ELF-1 (cell line): ENCODE results near the gene KIRREL3.

ENCODE experiments used
- DNase-seq: peaks from one replicate; pipeline ENCODE4 v3.0.0-alpha.2; 2016; ENCODE audit warnings: low read depth, low spot score

KIRREL3 gene

DNA sequence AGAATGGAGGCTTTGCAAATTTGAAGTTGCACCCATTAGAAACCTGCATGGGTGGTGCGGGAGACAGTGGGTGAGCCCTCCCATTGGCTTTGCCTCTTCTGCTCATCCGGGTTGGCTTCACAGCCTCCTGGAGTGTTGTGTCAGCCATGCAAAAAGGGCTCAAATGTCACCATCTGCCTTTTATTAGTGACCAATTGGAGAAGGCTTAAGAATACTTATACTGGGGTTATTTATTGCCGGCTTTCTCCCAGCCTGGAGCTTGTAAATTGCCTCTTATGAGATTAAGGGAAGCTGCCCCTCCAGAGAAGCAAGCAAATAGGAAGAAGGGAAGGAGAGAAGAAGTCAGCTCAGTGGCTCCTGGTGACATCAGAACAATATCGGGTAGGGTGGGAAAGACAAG is 462.5 kb downstream of the KIRREL3 start:
- DNase-seq = no peak

DNA sequence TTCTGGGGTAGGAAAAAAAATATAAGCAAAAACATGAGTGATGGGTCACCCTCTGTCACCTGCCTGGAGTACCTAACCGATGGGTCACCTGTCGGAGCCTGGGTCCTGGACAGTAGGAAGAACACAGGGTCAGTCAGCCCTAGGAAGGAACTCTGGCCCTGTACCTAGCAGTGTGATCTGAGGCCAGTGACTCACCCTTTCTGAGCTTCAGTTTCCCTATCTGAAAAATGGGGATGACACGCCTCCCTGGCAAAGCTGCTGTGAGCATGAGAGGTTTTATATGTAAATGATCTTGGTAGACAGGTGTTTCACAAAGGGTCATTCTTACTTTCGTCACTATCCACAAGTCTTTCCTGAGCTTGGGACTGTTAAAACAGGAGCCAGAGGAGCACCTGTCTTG is 463.1 kb downstream of the KIRREL3 start:
- DNase-seq = no peak

DNA sequence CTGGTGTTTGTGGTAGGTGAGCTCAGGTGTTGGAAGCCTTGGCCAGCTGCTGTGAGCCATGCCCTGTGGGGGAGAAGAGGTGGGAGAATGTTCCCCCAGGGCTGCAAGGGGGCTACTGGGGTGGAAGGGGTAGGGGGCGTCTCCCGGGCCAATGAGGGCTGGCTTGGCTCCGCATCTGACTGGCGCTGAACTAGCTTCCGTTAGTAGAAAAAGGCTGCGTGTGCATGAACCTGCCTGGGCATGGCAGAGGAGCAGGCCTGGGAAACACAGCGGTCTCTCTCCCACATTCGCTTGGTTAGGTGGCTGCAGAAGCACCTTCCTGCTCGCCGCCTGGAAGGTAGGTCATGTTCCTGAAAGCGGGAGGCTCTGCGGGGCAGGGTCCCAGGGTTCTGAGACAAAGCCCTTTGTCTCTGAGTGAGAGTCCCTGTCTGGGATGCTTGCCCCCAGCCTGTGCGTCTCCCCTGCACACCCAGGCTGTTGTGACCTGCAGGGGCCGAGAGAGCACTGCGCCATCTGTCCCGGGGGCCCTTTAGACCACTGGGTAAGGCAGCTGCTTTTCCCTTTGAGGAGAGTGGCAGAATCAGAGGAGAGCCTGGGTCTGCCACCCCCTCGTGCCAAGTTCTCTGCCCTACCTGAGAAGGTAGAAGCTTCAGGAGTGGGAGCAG is 466.3 kb downstream of the KIRREL3 start:
- no peak for DNase-seq

DNA sequence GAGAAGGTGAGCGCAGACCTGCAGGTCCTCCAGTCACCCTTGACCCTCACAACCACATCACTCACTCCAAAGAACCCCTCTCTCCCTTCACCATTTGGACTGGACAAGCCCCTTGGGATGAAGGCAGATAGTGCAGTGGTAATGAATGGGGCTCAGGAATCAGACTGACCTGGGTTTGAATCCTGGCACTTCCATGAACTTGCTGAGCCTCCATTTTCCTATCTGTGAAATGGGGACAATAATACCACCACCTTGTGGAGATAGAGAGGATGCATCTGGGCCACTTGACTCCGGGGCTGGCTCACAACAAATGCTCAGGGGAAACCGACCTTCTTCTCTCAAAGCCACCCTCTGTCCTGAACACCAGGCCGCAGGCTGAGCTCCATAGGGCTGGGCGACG is 467.0 kb downstream of the KIRREL3 start:
- no peak for DNase-seq

DNA sequence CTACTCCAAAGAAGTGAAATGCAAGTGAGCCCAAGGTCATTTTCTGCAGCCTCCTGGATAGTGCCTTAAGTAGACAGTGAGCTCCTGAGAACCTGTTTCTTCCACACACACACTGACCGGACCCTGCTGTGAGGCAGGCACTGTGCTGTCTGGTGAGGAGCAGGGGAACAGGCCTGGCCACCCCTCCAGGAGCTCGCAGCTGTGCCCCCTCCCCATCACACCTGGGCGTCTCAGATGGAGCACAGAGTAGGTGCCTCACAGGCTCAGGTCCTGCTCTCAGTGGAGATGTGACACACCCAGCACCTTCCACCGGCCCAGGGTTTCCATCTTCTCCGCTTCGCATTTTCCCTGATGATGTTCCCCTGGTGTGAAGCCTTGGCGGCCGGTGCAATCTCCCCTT is 470.2 kb downstream of the KIRREL3 start:
- DNase-seq = no peak

DNA sequence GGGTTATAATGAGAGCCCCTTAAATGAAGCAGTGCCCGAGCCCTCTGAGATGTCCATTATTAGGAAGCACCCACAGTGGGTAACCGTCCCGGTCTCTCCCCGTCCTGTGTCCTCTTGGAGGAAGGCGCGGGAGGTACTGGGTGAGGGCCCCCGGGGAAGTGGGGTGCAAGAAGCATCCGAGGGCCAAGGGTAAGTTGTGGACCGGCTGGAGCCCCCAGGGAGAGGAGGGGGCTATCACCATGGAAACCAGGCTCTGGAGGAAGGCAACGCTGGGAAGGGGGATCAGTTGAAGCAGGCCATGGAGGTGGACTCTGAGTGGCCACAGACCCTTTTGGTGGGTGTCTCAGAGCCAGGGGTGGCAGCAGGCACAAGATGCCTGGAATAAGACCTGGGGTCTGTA is 471.5 kb downstream of the KIRREL3 start:
- no peak for DNase-seq

DNA sequence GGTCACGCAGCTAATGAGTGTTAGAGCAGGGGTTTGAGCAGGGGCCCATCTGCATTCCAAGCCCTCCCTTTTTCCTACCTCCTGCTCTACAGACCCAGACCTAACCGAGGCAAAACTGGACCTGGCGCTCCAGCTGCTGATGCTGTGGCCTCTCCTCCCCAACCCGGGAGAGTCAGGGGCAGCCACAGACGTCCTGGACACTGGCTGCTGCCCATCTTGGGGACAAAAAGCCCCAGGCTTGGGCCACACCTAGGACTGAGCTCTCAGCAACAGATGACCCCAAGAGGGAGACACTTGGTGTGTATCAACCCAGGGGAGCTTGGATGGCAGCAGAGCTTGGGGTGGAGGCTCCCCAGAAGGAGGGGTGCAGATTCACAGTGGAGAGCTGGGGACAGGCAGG is 472.5 kb downstream of the KIRREL3 start:
- no peak for DNase-seq

DNA sequence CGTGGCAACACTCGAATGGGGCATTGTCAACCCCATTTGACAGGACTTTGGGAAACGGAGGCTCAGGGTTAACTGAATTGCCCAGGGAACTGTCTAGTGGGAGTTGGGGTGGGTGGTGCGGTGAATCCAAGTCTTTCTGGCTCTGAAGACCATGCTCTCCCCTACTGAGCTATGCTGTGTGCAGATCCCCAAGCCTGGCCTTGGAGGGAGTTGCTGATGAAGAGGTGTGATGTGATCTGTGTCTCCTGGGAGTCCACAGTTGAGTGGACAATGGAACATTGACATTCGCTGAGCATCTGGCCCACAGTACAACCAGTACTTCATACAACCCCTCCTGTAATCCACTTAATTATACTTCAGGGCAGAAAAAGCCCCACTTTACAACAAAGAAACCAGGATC is 472.9 kb downstream of the KIRREL3 start:
- no peak for DNase-seq

DNA sequence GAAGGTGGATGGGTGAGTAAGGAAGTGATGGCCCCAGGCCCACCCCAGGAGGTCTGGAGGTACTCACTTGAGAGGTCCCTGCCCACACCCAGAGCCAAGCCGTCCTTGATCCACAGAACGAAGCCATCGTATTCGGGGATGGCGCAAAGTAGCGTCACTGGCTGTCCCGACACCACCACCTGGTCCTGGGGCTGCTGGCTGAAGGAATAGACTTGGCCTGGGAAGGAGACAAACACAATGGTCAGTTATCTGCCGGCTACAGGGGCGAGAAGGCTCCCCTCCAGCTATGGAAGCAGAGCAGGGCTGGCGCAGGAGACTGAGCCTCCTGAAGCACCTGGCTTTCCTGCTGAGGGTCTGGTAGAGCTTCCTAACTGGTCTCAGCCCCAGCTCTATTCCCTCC is 474.1 kb downstream of the KIRREL3 start:
- no peak for DNase-seq

DNA sequence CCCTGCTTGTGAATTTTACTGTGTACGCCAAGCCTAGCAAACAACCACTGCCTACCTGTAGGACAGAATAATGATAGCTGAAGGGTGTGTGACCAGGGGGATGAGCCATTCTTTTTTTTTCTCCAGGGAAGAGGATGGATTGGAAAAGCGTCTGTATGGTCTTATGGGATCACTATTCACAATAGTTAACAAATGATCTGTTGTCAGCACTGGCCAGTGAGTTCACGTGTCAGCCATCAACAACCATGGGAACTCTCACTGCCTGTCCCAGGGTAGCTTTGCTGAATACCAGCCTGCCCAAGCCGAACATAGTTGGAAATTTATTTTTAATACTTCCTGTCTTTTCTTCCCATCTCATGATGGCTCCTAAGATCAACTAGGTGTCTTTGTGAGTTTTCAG is 474.9 kb downstream of the KIRREL3 start:
- DNase-seq = no peak

DNA sequence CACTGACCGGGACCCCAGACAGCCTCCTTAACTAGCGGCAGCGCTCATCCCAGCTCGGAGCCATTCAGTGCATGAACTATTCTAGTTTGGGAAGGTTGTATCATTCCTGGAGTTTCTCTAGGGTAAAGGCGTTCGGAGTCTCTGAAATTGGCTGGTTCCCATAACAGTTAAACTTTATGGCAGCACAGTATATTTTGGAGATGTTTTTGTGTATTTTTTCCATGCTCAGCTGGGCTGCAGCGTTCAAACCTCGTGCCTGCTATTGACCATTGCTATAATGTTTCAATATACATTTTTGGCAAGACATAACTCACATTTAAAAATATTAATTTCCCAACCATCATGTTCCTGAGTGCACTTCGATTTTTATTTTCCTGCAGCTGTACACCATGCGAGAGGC is 475.4 kb downstream of the KIRREL3 start:
- no peak for DNase-seq

DNA sequence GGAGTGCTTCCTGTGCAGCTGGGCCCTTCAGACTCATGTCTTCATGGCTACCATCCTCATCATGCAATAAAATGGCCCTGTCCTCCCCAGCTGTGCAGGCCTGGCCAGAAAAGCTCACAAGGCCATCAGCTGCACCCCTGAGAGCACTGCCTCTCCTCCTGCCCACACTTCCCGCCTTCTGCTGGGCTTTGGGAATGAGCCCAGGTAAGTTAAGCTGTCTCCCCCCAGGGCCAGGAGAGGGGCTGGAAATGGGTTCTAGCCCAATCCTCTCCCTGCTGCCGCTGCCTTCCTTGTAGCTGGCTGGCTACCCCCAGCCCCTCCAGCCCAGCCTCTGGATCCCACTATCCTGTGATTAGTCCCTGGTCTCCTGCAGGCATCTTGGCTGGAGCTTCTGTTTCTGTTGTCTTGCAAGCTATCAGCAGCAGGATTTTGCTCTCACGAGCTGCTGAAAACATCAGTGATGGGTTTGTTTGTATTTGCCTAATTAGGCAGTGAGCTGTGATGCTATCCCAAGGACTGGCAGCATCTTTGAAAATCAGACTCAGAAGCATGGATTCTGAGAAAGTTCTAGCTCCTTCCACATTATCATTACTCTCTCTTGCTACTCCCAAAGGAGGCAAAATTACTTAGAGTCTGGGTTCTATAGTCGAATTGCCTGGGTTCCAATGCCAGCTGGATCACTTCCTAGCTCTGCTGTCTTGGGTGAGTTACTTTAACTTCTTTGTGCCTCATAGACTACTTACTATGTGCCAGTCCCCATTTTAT is 476.9 kb downstream of the KIRREL3 start:
- no peak for DNase-seq

DNA sequence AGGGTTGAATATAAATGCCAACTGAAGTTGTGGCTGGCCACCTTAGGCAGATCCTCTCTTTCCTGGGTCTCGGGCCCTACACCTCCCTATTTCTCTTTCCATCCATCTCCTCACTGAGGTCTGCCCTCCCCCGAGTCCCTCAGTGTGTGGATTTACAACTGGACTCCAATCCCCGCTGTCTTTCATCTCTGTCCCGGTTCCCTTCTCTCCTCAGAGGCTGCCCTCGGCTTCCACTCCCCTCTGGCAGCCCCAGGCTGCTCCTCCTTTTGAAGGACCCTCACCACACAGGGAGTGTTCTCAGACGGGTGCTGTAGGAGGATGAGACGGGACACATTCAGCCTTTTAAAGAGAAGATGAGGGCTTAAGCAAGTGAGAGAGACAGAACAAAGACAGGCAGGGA is 478.0 kb downstream of the KIRREL3 start:
- no peak for DNase-seq

DNA sequence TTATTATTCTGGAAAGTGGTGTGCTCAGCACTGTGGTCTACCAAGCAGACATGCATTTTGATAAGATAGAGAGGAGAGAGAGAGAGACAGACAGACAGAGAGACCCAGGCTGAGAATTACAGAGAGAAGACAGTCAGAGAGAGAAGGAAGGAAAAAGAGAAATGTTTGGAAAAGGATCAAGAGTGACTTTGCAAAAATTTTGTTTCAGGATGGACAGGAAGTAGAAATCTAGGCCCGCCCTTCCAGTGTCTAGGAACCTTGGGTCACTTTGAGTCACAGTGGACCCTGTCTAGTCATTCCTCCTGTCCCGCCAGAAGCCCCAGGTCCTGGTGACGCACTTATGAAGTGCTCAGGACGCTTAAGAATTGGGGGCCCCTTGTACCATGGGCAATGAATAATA is 478.4 kb downstream of the KIRREL3 start:
- DNase-seq = no peak

DNA sequence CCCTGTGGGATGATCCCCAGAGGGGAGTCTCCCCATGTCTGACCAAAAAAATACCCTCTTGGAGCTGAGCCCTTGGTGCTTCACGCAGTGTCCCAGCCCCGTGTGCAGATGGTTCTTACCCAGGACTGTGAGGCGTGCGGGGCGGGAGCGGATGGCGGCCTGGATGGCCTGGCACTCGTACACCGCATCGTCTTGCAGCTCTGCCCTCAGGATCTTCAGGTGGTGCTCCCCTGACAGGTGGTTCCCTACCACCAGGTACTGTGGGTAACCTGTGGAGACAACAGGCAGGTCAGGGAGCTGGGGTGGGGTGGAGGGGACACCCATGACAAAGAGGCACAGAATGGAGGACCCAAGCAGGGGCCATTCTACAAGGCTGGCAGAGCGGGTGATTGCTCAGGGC is 479.4 kb downstream of the KIRREL3 start:
- no peak for DNase-seq

DNA sequence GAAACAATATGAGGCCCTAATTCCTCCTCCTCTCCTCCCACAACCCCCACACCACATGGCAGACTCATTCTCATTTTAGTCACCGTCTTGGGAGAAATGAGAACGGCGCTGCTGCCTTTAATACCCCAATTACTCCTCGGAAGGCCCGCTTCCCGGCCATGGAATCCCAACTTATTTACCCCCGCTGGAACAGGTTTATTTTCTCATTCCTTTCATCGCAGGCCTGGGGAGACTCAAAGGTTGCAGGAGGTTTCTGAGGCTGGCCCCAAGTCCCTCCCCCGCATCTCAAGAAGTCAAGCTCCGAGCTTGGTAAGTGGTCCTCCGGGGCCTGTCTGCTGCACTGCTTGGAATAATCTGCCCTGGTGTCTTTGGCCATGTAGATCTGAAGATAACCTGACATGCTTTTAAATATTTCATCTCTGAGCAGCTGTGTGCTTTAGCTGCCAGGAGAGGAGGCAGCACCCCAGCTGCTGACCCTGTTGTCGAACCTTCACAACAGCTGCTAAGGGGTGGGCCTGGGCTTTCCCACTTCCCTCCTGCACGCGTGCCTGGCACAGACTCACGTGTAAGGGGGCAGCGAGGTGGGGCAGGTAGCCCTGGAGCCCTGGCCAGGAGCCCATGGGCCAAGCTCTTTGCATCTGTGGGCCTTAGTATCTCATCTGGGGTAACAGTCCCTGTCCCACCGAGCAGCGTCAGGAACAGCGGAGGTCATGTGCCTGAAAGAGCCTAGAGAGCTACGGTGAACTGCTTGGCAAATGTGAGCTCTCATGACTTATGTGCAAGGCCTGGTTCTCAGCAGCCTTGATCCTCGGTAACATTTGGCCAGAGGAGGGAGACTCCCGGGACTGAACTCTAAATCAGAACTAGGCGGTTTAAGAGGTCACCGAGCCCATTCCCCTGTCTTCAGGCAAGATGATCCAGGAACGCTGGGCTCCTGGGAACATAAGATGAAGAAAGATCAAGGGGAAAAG is 480.5 kb downstream of the KIRREL3 start:
- DNase-seq = no peak

DNA sequence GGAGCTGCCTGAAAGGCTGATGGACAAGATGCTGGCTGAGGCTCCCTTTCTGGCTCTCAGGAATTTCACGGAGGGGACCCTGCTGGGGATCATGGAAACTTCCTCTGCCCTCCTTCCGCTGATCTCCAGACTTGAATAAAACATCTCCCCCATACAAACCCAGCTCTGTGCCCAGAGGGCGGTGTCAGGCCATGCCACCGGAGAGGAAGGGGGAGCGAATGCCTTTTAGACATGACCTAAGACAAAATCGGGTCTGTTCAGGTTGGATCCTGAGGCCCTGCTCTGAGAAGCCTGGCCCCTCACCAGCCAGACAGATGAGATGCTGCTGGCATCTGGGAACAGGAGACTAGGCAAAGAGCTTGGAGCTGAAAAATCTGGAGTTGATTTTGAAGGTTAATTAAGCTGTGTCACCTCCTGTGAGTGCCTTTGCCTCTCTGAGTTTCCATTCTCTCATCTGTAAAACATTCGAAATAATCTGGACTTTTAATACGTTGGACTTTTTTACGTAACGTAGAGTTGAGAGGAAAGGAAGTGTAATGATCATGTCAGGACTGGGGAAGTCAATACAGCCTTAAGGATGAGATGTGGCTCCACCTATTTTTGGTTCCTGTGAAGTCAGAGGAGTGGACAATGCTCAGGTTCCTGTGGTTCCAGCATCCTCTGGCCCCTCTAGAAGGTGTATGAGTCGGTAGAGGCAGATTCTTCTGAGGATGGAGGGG is 481.4 kb downstream of the KIRREL3 start:
- DNase-seq = peak; percentile 26

DNA sequence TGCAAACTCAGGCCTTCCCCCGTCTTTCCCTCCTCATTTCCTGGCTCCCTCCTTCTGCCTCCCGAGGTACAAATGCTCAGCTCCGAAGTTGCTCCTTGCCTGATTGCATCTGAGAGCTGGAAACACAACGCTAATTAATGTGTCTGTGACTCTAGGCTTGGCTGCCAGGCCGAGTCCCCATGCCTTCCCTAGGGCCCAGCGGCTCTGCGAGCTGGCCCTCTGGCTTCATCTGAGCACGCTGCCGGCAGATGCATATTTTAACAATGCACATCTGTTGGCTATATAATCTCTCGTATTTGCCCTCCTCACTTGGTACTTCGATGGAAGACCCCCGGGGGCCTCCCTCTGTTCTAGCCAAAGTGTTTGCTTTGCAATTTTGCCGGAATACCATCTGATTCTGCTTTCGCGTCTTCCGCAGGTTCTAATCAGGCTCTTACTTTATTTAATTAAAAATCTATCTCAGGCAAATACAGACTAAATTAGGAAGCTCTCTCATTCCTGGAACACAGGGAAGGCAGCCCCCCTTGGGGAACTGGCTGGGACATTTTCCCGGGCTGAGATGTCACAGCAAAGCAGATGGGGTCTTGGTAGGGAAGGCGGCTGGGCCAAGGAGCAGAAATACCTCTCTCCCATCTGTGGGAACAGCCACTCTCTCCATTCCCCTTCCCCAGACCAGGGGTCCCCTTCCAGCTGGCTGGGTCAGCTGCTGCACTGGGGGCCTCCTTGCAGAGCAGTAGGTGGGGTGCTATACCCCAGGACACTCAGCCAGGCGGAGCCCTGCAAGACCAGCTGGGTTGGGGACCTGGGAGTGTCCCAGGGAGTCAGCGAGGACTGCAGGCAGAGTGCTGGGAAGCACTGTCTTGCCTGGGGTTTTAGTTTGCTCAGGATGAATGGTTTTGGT is 482.2 kb downstream of the KIRREL3 start:
- DNase-seq = no peak

DNA sequence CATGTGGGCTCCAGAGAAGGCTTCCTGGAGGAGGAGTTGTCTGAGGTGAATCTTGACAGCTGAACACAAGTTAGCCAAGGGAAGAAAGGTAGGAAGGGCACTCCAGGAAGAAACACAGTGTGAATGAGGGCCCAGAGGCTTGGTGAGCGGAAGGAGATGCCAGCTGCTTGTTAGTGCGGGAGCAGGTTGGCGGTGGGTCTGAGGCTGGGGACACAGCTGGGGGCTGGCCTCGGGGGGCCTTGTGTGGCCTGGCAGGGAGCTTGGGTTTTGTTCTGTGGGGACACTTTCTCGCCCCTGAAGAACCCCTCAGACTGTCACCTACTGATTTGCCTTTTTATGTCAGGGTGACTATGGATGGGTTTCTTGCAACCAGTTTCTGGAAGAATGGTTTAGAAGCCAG is 485.1 kb downstream of the KIRREL3 start:
- no peak for DNase-seq

DNA sequence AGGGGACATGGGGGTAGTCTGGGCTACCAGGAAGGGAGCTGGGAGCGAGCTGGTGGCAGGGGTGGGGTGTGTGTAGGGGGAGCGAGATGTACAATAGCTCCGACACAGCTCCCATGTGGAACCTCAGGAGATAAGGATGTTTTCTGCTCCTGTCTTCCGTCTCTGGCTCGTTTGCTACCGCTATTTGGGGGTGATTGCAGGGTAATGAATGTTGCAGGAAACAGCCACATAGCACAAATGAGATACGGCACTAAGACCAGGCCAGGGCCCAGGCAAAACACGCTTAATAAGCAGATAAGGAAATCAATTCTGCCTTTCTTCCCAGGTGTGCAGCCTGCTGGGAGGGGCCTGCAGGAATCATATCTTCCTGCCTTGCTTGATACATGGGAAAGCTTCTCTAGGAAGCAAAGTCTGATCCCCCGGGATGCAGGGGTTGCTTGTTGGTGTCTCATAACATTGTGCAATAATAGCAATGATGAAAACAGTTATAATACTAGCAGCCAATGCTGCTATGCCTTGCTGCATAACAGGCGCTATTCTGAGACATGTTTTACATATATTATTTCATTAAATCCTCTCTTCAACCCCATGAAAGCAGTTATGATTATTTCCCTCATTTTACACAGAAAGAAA is 486.4 kb downstream of the KIRREL3 start:
- DNase-seq = no peak
